OCI-LY7 (cell line): ENCODE data around the gene NEDD8. TPM values are rescaled to one million over a fixed set of nuclear protein-coding genes. Genes with fewer than 3 reads are reported as not detected.
A peak's percentile ranks its signal among the peaks of the same experiment; 100 is the strongest.

Experiments
- BruUV-seq: library from RNA; stranded (reverse); fragments of 400-500 nt; replicated peaks from 2 replicates; lab custom pipeline; 2021; lab: Mats Ljungman, UMichigan
- CTCF ChIA-PET: fragments of 300-600 bp; sonication (Branson Sonifier 250); formaldehyde crosslinking; loops from one replicate; lab custom pipeline; 2022; ENCODE audit warnings: antibody characterized with exemption; ENCODE audit not compliant: unreplicated experiment; lab: Charles Lee
- POLR2A ChIA-PET: fragments of 300-600 bp; sonication (Branson Sonifier 250); formaldehyde crosslinking; loops from one replicate; lab custom pipeline; 2022; ENCODE audit warnings: antibody characterized with exemption; lab: Charles Lee
- DNase-seq: peaks from one replicate; pipeline ENCODE4 v3.0.0-alpha.2; 2015; ENCODE audit warnings: low spot score
- H2AFZ ChIP-seq: fragments of 200-600 bp; sonication (generic), shearing (Covaris generic); 2 replicates; pipeline ENCODE4 v1.6.1; 2014; ENCODE audit warnings: mild to moderate bottlenecking, antibody characterized with exemption, low read length, moderate library complexity
- H3K27ac ChIP-seq: fragments of 200-600 bp; sonication (generic); 2 replicates; pipeline ENCODE4 v1.5.1; 2014; ENCODE audit warnings: mixed run types, low read depth, mild to moderate bottlenecking, moderate library complexity, low read length, inconsistent platforms; ENCODE audit not compliant: poor library complexity, severe bottlenecking
- H3K36me3 ChIP-seq: fragments of 200-600 bp; sonication (generic); 2 replicates; pipeline ENCODE4 v1.6.1; 2014; ENCODE audit warnings: mild to moderate bottlenecking, antibody characterized with exemption, low read length, moderate library complexity, mixed read lengths; ENCODE audit not compliant: insufficient read depth
- H3K4me1 ChIP-seq: fragments of 200-600 bp; sonication (generic); 2 replicates; pipeline ENCODE4 v1.5.1; 2014; ENCODE audit warnings: mild to moderate bottlenecking, low read length; ENCODE audit not compliant: insufficient read depth, poor library complexity, severe bottlenecking
- H3K4me2 ChIP-seq: fragments of 200-600 bp; sonication (generic); 2 replicates; pipeline ENCODE4 v1.6.1; 2014; ENCODE audit warnings: mild to moderate bottlenecking, low read length
- H3K4me3 ChIP-seq: fragments of 200-600 bp; sonication (generic); 2 replicates; pipeline ENCODE4 v1.5.1; 2014; ENCODE audit warnings: mild to moderate bottlenecking, low read depth, low read length; ENCODE audit not compliant: poor library complexity, severe bottlenecking
- H3K79me2 ChIP-seq: fragments of 200-600 bp; sonication (generic); 2 replicates; pipeline ENCODE4 v1.6.1; 2016; ENCODE audit warnings: low read depth, mild to moderate bottlenecking, low read length, moderate library complexity, mixed read lengths; ENCODE audit not compliant: insufficient read depth
- H3K9me2 ChIP-seq: fragments of 200-600 bp; sonication (generic); 2 replicates; pipeline ENCODE4 v1.6.1; 2016; ENCODE audit warnings: mild to moderate bottlenecking, low read length, mixed read lengths; ENCODE audit not compliant: insufficient read depth
- H3K9me3 ChIP-seq: fragments of 200-600 bp; sonication (generic); 2 replicates; pipeline ENCODE4 v1.6.1; 2014; ENCODE audit warnings: mild to moderate bottlenecking, mixed run types, low read length, mixed read lengths
- H4K20me1 ChIP-seq: fragments of 200-600 bp; sonication (generic); 2 replicates; pipeline ENCODE4 v1.6.1; 2014; ENCODE audit warnings: mild to moderate bottlenecking, antibody characterized with exemption, low read length, moderate library complexity, mixed read lengths; ENCODE audit not compliant: insufficient read depth
- CTCF ChIP-seq: fragments of 200-600 bp; sonication (generic); conservative IDR thresholded peaks from 2 replicates; pipeline ENCODE4 v1.5.1; 2014; ENCODE audit warnings: mild to moderate bottlenecking, antibody characterized with exemption, low read length, moderate library complexity, mixed read lengths
- EZH2phosphoT487 ChIP-seq: fragments of 200-600 bp; sonication (generic); IDR thresholded peaks from 2 replicates; pipeline ENCODE4 v1.6.1; 2018; ENCODE audit warnings: low read depth, borderline replicate concordance, mild to moderate bottlenecking, mixed run types, antibody characterized with exemption, low read length, moderate library complexity, mixed read lengths
- intact Hi-C: fragments of 100-400 bp; cut with micrococcal nuclease; formaldehyde crosslinking; loops from one replicate; pipeline ENCODE4 v1.10.0; 2022; ENCODE audit not compliant: unreplicated experiment
- total RNA-seq, 2 experiments: library from RNA; depleted of rRNA in 1 of 2; stranded (reverse); fragments of >200 nt in 1 of 2; shearing (Covaris generic) in 1 of 2; gene quantifications; 2 replicates each; pipeline ENCODE4 v1.2.3, GENCODE V29; 2014 to 2022

The NEDD8 gene
- total RNA-seq, 2 experiments from 2014 or later = 167 to 174 TPM

GRCh38 chr14:24235804-24236688, 3.9 kb upstream of the NEDD8 start:
- no peak overlapping the region for H3K4me3 ChIP-seq
- H3K9me3 ChIP-seq = no peaks in the 10 kb centered on the region
- TF ChIP-seq CTCF = no peak
- TF ChIP-seq EZH2phosphoT487 = no peak
- H3K36me3 ChIP-seq = peaks cover 72% of the 10 kb centered on the region
- H3K27ac ChIP-seq = no peak overlapping the region
- intact Hi-C loops = no loop called here
- DNase-seq = no peak
- no peaks in the 10 kb centered on the region for H4K20me1 ChIP-seq
- no TSS peak for BruUV-seq
- H3K4me1 ChIP-seq = peaks cover 34% of the 10 kb centered on the region
- H2AFZ ChIP-seq = no peak overlapping the region
- ChIA-PET CTCF (interaction anchor here (1.0 kb wide), 1 partner anchor 70 kb away, joined by 3 read pairs; no protein-coding TSS in a partner anchor), POLR2A (interaction anchor here (0.7 to 1.2 kb wide), 2 partner anchors 9 to 61 kb away, joined by 3 to 4 read pairs; no protein-coding TSS in a partner anchor)
- peaks cover 32% of the 10 kb centered on the region for H3K79me2 ChIP-seq
- H3K4me2 ChIP-seq = no peak overlapping the region
- no peaks in the 10 kb centered on the region for H3K9me2 ChIP-seq

- H3K27ac ChIP-seq = no peak overlapping the region
- H3K9me3 ChIP-seq = no peaks in the 10 kb centered on the region
Observed at GRCh38 chr14:24234095-24235005, 2.2 kb upstream of the NEDD8 start.

More at GRCh38 chr14:24234095-24235005, 2.2 kb upstream of the NEDD8 start:
- Histone ChIP-seq H3K4me2 (peak overlapping the region; percentile 87), H4K20me1 (no peaks in the 10 kb centered on the region), H3K4me3 (peak overlapping the region; percentile 84), H2AFZ (no peak overlapping the region), H3K4me1 (peaks cover 30% of the 10 kb centered on the region), H3K9me2 (no peaks in the 10 kb centered on the region), H3K79me2 (peaks cover 36% of the 10 kb centered on the region), H3K36me3 (peaks cover 55% of the 10 kb centered on the region)
- no TSS peak for BruUV-seq
- ChIA-PET POLR2A (interaction anchor here (0.6 to 1.2 kb wide), 4 partner anchors 7 to 40 kb away, joined by 3 to 4 read pairs (median 4); partner anchors contain the start of gene CHMP4A), CTCF (no interaction called here)
- intact Hi-C loops = no loop called here
- DNase-seq = no peak
- TF ChIP-seq EZH2phosphoT487 = no peak
- no peak; the same call in 1 of the 2 replicates for TF ChIP-seq CTCF
